Fibroblast of mammary gland (primary cell): ENCODE data around the gene LCP2.

ENCODE experiments used
- DNase-seq: peaks from one replicate; pipeline ENCODE4 v3.0.0-alpha.2; 2010; ENCODE audit warnings: low read depth
- H3K4me3 ChIP-seq: 2 replicates; pipeline ENCODE4 v1.5.1; 2011; ENCODE audit warnings: low read depth, mild to moderate bottlenecking, low read length, moderate library complexity; ENCODE audit not compliant: control insufficient read depth
- CTCF ChIP-seq: conservative IDR thresholded peaks from 2 replicates; pipeline ENCODE4 v1.5.1; 2011; ENCODE audit warnings: low read depth, low read length, inconsistent platforms; ENCODE audit not compliant: control insufficient read depth, insufficient read depth

LCP2 gene

GRCh38 chr5:170200876-170201275 is 96.7 kb downstream of the LCP2 start:
- DNase-seq, result no peak
- no peak overlapping the region for H3K4me3 ChIP-seq
- no peak for TF ChIP-seq CTCF
